DMS79 (cell line): Measurements from ENCODE around the gene RASSF8.

Experiments used
- DNase-seq: peaks from one replicate; lab custom pipeline; 2025; lab: John Stamatoyannopoulos, UW

RASSF8 gene

DNA sequence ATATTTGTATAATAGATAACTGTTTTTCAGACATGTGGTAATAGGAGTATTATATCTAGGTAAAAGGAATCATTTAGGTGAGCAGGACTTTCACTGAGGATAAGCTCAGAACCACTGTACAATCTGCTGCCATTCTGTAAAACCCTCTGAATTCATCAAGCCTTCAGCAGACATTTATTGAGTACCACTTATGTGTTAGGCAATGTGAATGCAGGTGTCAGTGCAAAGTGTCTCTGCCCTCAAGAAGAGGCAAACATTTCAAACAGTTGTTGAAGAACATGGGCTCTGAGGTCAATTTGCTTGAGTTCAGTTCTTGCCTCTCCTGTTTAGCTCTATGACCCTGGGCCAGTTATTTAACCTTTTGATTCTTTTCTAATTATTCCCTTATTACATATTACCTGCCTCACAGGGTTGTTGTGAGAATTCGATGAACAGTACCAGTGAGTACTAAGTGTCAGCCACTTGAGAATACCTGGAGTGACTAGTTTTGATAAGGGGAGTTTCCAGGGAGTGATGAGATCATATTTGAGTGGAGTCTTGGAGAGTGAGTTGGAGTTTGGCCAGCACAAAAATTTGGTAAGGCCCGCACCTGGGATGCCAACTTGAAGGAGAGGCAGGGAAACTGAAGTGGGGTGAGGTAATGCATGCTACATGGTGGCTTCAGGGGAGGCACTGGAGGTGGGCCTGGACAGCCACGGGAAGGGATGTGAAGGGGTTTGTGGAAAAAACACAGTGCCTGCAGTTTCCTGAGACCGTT lies 33.7 kb downstream of the RASSF8 start:
- DNase-seq, result no peak

DNA sequence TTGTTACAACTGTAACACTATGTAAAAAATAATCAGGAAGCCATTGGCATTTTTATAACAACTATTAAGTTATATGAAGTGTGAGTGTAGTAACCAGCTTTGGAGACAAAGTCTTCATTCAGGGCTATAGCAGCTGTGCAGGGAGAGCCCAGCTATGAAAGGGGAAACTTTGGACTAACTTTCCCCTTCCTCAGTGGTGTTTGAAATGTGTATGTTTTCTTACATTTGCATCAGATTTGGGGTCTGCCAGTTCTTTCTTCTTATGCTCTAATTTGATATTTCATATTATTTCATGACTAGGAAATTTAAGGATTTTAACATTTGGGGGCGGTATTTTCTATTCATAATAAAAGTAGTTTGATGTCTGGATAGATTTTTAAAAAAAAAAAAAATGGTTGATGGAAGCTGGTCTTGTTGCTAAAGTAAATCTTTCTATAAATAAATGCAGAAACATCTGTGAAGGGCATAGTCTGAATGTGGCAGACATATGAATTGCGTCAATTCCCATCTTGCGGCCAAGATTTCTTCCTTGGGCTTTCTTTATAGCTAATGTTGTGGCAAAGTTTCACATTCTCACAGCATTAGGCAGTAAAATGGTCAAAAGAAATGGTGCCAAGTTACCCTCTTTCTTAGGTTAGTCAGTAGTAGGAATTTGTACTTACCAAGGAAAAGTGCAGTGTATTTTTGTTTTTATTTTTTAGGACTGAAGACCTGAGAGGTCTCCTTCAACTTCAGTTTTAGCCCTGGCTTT lies 35.6 kb downstream of the RASSF8 start:
- no peak for DNase-seq

DNA sequence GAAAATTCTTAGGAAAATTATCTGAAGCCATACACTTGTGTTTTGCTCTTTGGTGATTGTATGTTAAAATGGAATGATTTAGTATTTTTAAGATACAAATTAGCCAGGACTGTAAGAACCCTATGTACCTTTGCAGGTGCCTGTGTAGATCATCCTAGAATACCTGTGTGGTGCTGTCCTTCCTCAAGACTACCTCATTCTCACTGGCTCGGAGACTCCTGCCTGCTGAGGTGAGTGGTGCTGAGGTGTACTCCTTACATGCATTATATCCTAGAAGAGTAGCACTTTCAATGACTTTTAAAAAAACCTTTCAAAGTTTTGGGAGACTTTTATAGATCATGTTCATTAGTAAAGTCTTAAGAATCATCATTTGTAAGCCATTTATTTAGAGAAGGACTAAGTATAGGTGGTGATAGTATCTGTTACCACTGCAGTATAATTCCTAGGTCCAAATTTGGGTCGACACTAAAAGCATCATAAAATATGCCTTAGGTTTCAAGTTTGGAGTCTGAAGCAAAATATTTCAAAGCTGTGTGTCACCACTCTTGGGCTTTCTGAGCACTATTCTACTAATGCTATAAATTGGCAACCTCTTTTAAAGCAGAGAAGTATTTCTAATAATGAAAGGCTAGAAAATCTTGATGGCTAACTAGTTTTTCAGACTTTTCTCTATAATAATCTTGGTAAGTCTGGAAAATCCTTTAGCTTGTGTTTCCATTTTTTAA lies 36.6 kb downstream of the RASSF8 start:
- DNase-seq, result no peak

DNA sequence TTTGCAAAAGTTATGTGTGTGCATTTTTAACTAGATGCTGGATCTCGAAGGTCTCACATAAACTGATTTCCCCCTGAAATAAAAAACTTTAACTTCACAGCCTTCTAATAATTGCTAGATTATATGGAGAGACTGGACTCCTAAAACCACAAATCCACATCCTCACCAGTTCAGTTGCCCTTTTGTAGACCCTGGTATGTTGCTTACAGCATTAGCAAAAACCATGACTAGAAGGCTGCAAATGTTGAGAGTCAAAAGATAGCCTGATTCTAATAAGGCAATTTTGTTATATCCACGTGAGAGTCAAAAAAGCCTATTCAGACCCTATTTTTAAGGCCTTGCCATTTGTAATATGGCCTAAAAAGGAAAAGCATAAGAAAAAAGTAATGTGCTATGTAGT lies 37.4 kb downstream of the RASSF8 start:
- no peak for DNase-seq

DNA sequence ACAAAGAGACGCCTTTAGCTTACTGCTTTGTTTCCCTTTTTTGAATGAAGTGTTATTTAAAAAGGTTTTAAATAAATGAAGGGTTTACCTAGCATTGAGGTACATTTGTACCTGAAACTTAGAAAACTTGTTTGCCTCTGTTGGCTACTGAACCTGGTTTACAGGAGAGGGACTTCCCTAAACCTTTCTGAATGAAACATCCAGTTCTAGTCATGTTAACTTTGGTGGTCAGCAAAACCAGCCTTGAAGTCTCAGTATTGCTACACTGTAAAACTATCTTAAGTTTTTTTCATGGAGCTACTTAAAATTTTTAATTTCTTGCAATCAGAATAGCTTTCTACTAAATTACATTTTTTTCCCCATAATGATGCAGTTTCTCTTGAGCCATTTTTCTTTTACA lies 38.2 kb downstream of the RASSF8 start:
- DNase-seq, result no peak

DNA sequence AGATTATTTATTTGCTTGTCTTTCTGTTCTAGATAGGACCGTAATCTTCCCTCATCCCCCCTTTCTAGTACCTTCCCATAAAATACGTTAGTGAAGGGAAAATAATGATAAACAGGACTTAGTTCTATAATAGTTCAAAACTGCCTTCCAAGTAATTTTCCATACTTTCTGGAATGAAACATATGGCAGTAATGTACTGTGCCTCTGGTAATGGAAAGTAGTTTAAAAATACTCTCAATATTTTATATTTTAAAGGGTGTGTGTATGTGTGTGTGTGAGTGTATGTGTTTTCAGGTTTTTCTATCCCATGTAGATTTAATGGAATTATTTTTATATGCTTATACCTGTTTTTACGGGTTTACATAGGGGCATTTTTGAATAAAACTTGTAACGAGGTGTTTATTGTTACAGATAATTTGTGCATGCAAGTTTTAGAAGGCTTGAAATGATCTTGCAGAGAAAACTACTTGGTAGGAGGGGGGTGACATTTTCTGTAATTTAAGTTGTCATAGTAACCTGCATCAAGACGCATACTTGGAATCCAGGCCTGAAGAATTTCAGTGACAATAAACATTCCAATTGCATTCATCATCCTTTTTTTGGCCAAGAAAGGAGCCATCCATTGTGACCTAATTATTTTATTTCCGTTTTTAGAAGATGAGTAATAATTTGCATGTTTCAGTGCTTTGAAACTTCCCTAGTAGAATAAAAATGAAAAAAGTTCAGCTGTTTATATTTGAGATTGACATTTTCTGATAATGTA lies 38.9 kb downstream of the RASSF8 start:
- no peak for DNase-seq

DNA sequence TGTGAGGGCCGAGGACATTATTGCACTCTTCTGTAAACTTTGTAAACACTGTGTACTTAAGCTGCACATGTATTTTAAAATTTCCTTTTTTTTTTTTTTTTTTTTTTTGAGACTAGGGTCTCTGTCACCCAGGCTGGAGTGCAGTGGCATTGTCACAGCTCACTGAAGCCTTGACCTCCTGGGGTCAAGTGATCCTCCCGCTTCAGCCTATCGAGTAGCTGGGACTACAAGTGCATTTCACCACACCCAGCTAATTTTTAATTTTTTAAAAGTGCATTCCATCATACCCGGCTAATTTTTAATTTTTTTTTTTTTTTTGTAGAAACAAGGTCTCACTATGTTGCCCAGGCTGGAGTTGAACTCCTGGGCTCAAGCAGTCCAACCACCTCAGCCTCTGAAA lies 42.4 kb downstream of the RASSF8 start:
- no peak for DNase-seq

DNA sequence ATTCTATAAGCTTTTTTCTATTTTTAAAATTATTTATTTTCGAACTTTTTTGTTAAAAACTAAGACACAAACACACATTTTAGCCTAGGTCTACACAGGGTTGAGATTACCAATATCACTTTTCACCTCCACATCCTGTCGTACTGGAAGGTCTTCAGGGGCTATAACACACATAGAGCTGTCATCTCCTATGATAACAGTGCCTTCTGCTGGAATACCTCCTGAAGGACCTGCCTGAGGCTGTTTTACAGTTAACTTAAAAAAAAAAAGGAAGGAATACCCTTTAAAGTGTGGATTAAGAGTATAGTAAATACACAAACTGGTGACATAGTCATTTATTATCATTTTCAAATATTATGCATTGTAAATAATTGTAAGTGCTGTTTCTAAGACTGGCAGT lies 43.0 kb downstream of the RASSF8 start:
- no peak for DNase-seq

DNA sequence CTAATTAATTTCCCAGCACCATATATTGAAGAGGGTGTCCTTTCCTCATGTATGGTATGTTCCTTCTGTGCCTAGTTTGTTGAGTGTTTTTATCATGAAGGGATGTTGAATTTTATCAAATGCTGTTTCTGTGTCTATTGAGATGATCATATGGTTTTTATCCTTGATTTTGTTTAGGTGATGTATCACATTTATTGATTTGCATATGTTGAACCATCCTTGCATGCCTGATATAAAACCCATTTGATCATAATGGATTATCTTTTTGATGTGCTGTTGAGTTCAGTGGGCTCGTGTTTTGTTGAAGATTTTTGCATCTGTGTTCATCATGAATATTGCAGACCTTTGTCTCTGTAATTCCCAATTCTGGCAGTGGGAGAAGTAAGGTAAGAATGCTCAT lies 44.6 kb downstream of the RASSF8 start:
- no peak for DNase-seq

DNA sequence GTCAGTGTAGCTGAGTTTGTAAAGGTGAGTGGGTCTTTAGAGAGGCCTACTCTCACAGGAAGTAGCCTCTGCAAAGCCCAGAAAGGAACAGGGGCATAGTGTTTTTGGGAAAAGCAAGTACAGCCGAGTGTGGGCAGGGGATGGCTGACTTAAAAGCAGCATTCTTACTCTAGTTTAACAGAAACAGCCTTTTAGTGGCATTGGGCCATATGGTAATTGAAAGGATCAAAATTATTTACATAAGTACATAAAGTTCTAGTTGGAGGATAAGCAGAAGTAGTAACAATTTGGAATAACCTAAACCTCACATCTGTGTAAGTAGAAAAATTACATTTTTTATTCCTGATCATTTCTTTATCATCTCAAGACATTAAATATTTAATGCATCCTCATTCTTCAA lies 49.1 kb downstream of the RASSF8 start:
- no peak for DNase-seq

DNA sequence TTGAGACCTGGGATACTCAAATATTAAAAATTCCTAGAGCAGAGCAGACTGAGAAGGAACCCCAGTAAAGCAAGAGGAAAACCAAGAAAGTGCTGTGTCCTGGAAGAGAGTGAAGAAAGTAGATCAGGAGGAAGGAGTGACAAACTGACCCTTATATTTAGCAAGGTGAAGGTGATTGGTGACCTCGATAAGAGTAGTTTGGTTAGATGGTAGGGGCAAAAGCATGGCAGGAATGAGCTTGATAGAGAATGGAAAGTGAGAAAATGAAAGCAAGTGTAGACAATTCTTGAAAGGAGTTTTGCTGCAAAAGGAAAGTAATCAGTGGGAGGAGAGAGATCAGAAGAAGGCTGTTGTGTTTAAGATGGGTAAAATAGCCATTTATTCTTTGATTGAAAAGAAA lies 51.1 kb downstream of the RASSF8 start:
- no peak for DNase-seq

DNA sequence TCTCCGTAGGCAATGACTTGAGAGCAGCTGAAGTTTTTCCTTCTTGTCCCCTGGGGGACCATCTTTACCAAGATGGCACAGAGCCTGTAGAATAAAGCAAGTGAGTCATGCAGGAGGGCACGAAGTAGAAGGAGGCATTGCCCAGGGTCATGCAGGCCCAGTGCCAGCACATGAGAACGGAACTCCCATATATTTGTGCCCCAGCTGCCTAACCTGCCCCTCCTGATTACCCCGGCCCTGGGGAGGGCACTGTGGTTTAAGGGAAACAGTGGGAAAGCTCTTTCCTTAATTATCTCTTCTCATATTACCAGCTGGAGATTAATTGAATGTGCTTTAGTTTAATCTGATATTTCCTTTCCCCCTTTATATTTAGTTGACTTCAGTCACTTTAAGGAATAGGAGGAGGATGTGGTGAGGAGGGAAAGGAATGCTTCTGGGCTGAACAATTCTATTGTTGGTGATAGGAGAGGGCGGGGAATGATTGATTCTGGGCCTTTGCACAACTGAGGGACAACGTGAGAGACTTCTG lies 51.9 kb downstream of the RASSF8 start:
- DNase-seq, result no peak

DNA sequence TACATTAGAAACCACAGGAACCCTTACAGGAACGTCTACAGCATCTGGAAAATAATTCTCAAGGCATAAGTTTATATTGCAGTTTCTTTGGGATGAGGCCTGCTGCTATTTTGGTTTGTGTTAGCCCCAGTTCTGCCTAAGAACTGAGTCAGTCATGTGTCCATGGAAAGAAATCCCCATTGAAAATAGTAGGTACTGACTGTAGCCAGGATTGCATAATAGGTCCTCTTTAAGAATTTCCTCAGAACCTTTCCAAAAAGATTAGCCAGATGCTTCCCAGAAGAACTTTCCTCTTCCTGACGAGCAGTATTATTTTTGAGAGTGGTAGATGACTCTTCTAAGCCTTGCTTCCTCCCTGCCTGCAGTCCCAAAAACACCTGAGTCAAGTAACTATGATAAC lies 52.6 kb downstream of the RASSF8 start:
- DNase-seq, result no peak

DNA sequence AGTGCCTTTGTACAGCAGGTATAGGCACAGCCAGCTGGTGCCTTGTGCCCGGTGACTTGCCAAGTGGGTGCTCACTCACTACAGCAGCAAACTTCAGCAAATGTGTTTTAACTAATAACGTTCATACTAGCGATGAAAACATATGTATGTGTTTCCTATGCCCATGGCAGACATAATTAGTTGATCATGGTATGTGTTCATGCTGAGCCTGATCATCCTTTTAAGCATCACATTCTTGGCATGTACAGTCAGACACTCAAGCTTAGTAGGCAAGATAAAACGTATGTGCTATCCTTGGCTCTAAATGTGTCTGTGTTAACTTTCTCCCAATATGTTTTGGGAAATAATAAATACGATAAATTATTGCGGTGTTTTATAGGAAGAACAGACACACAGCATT lies 55.6 kb downstream of the RASSF8 start:
- no peak for DNase-seq

DNA sequence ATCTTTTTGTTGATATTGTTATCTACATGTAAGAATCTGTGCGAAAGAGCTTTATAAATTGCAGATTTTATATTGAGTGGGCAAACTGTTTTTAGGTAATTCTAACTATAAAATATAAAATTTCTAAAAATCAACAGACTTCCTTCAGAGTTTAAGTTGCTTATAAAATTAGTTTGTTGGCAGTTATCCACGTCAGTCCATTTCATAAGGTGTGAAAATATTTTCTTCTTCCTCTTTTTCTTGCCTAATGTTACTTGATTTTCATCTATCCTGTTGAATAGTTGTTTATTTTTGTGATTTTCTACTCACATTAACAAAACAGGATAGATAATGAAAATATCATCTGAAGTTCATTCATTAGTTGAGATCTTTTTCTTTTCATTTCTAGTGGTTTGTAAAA lies 58.0 kb downstream of the RASSF8 start:
- no peak for DNase-seq

DNA sequence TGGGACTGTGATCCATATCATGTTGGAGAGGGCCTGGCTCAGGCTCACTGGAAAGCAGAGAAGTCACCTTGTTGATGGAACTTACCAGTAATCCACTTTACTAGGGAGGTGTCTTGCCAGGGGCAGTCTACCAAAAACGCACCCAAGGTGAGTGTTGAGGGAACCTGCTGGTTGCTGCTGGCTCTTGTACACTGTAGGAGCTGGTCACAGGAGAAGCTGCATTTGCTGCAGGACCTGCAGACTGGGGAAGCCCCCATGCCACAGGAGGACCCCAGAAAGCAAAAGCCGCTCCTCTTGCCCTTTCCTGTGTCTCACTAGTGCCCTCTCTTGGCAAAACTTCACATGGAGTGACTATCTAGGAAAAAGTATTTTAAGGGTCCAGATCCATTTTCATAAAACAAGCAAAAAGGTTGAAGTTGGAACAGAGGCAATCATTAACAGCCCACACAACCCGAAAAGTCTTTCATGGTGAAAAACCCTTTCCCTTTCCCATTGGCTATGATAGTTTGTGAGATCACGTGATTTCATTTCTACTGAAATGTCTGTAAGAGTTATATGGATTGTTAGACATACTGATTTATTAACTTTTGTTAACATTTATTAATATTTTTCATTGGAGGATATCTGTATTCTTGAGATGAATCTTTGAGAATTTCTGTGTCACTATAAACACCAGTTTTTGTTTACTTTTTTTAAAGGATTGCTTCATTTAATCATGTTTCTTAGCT lies 59.2 kb downstream of the RASSF8 start:
- DNase-seq, result no peak

DNA sequence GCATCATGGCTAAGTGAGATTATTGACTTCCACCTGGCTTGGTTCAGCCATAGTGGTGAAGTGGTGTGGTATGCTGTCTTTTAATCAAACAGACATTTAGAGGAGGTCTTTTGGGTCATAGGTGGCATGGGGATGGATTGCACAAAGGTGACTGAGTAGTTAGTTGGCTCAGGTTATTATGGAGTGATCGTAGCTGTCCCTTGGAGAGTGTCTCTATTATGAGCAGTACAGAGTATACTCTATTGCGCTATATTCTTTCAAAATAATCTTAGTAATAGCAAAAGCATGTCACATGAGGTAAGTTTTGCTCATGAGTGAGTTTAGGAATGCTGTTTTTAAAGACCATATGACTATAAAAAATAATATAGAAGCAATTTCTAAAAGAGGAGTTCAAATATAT lies 60.4 kb downstream of the RASSF8 start:
- no peak for DNase-seq

DNA sequence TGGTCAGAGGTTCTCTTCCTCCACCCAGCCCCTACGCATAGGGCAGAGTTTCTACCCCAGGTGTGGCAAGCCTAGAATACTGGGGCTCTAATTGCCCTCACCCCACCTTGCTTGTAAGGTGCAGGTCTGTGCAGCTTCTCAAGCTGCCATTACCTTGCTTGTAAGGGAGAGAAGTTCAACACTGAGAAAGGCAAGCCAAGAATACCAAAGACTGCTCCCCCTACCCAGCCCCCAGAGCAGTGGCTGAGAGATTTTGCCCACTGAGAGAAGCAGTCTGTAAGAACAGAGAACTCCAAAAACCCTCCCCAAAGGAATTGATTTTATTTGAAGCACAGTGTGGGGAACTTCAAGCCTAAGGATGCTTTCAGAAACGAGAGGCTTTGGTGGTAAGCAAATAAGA lies 63.1 kb downstream of the RASSF8 start:
- no peak for DNase-seq

DNA sequence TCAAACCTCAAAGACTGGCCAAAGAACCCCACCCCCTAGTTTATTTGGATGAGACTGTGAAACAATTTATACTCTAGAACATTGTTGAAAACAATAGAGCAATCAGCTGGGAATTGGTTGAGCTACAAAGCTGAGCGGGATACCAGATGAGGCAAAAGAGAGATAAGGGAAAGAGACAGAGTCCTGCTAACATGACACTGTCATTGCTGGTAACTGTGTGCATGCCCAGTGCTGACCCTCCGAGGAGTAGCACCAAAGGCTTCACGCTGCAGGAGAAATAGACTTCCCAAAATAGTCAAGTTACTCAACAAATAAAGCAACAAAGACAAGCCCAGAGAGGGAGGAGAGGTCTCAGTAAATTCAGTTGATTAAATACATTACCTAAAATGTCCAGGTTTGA lies 63.6 kb downstream of the RASSF8 start:
- no peak for DNase-seq

DNA sequence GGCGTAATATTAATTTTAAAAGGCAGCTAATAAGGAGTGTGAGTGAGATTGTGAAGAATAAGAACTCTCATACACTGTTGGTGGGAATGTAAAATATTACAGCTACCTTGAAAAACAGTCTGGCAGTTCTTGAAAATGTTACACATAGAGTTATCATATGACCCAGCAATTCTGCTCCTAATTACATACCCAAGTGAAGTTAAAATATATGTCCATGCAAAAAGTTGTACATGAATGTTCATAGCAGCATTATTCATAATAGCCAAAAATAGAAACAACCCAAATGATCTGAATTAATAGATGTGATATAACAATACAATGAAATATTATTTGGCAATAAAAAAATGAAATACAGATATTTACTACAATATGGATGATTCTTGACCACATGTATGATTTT lies 68.2 kb downstream of the RASSF8 start:
- DNase-seq, result no peak

DNA sequence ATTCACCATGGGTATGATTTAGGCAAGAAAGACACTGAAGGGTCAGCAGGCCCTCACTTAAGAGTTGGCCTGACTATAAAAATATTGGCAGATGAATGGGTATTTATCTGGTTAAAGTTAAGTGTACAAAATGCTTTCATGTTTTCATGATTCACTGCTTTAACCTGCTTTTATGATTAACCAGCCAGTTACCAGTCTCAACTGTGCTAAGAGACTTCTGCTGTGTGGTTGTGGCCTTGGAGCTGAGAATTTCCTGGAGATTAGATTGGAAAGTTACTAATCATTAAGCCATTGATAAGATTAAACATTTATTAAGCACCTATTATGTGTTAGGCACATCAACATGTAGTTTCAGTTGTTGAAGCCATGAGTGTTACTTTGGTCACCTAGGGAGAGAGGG lies 68.9 kb downstream of the RASSF8 start:
- DNase-seq, result no peak
